GM18511 (cell line): ENCODE data around the gene DDHD1.
A peak's percentile ranks its signal among the peaks of the same experiment; 100 is the strongest.
"Not testable (repeated sequence)": the region's sequence is repeated elsewhere in the genome, so short reads cannot be mapped to it uniquely, and the experiment has no call there.

Experiments
- ATAC-seq: cut with Tn5 transposase; IDR thresholded peaks from one replicate; pipeline ENCODE4 v1.9.1; 2021; ENCODE audit warnings: mild to moderate bottlenecking, moderate library complexity; ENCODE audit not compliant: unreplicated experiment

The DDHD1 gene

DNA sequence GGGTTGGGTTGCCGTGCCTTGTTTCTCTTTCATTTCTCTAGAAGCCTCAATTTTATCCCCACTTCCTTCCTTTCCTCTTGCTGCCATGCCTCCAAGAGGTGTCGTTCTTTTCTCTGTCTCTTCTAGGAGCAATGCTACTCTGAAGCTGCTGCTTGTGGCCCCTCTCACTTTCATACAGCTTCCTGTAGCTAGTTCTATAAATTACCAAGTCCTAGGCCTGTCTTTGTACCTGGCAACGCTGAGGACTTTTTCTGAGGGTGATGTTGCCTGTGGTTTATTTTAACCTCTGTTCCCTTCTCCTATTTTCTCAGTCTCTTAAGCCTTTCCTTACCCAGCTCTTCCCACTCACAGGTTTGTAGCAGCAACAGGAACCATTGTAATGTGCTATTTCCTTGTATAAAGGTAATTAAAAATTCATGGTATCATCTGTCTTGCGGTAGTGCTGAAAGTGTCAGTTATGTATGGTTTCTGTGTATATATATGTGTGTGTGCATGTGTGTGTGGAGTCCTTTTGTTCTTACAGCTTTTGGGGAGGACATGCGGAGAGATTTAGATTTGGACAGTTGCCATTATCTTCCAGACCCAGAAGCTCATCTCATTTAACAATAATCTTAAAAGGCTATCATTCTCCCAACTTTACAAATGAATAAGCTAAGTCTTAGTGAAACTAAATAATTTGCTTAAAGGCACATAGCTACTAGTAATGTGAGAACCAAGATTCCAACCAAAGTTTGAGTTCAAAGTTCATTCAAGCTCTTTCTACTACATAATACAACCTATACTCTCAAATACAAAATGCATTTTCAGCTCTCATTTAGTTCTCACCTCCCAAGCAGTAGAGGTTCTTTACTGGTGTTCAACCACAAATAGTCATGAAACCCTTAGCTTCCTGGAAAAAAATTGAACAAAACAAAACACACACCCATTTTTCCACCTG, 43.8 kb downstream of the DDHD1 start:
- ATAC-seq = peak; percentile 84

DNA sequence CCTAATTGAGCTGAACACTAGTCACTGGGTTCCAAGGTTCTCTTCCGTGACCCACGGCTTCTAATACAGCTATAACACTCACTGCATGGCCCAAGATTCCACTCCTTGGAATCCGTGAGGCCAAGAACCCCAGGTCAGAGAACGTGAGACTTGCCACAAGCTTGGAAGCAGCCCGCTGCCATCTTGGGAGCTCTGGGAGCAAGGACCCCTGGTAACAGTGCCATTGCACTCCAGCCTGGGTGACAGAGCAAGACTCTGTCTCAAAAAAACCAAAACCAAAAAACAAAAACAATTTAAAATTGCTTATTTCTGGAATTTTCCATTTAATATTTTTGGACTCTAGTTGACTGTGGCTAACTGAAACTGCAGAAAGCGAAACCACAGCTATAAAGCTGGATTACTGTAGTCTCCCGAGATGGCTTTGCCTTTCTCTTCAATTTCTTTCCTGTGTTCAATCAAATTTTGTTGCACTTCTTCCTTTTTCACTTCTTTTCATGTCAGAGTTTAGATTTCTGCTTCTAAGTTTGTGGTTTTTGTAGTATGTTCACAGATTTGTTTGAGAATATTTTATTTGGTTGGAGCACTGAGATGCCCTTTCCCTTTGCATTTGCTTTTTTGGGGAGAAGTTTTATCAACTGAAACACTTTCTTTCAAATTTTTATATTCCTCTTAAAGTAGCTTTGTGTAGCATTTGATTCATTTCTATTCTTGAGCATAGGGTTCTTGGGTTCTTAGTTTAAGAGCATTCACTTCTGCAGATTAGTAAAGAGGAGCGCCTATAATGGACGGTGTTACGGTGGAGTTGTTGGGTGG, 44.6 kb downstream of the DDHD1 start:
- ATAC-seq = peak; percentile 30

DNA sequence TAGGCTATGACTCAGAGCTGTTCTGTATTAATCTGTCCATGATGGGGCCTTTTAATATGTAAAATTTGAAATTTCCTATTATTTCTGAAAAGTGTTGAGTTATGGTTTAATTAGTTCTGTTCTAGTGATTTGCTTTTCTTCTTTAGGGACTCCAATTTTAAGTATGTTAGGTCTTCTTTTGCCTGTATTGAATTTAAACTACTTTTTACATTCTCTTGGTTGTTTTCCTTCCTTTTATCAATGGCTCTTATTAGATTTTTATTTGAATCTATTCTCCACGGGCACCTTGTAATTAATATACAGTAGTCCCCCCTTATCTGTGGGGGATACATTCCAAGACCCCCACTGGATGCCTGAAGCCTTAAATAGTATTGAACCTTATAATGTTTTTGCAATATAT, 46.4 kb downstream of the DDHD1 start:
- ATAC-seq = no peak

DNA sequence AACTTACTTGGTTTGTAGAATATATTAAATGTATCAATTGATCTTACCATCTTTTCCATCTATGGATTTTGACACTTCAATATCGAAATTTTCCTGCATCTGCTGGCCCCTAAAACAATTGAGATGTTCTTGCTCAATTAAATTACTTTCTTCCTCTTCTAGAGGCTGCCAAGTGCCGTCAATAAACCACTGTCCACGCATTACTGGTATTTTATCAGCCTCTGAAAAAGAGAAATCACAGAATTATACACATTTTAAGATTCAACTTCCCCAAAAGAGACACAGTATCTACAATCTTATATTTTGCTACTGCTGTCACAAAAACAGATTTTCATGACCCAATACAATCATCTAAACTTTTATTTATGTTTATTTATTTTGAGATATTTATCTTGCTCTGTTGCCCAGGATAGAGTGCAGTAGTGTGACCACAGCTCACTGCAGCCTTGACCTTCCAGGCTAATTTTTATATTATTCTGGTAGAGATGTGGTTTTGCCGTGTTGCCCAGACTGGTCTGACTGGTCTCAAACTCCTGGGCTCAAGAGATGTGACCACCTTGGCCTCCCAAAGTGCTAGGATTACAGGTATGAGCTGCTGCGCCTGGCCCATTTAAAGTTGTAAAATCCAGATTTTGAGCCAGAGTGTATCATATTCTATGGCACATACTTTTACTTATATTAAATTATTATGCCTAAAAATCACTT, 49.3 kb downstream of the DDHD1 start:
- ATAC-seq = no peak

DNA sequence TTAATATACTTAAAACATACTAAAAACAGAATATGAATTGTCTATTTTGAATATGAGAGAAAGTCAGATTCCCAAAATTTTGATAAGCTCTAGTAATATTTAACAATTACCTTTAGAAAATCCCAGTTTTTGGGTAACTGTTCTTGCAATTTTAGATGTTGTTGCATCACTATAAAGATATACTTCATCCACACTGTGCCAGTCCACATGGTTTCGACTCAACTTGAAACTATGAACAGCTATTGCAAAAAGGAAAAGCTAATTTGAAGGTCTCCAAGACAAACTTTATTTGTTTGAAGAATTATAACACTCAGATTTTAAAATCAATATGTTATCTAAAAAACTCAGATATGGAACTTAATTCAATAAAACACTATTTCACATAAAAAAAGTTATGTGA, 59.9 kb downstream of the DDHD1 start:
- no peak for ATAC-seq

DNA sequence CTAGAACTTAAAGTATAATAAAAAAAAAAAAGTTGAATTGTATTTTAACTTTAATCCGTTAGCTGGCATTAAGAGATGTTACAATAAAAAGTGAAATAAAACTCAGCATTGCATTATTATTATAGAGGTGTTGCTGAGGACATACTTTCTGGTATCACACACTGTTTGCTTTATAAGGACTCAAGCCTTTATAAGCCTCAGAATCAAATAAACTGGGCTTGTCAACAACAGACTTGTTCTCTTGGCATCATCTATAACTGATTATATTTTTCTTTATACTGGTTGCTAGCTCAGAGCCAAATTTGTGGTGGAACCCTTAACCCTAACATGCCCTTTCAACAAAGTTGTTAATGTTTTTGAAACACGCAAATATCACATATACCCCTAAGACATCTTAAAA, 62.3 kb downstream of the DDHD1 start:
- no peak for ATAC-seq

- ATAC-seq = not testable (repeated sequence)
Measured at GRCh38 chr14:53084954-53085353, 68.2 kb downstream of the DDHD1 start.

GRCh38 chr14:53064475-53064874, 88.6 kb downstream of the DDHD1 start:
- no peak for ATAC-seq

- ATAC-seq = no peak
Measured at GRCh38 chr14:53062856-53063255, 90.3 kb downstream of the DDHD1 start.

- ATAC-seq = no peak
Measured at GRCh38 chr14:53060046-53060445, 93.1 kb downstream of the DDHD1 start.

GRCh38 chr14:53055003-53055402, 98.1 kb downstream of the DDHD1 start:
- ATAC-seq = peak; percentile 67

DNA sequence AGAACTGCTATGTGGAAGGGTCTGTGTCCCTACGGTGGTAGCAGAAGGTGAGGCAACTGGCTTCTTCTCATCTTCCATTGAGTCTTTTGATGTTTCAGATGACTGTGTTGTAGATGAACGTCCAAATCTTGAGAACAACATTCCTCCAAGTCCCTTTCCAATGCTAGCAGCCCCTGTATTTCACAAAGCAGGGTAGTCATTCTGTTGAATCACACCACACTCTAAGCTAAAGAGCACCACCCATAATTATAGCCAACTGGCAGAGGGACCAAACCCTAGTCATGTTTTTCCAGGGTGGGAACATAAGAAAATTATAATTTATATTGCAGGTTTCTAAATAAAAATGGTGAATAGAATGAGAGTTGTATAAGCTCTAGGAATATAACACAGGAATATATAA, 98.7 kb downstream of the DDHD1 start:
- no peak for ATAC-seq

DNA sequence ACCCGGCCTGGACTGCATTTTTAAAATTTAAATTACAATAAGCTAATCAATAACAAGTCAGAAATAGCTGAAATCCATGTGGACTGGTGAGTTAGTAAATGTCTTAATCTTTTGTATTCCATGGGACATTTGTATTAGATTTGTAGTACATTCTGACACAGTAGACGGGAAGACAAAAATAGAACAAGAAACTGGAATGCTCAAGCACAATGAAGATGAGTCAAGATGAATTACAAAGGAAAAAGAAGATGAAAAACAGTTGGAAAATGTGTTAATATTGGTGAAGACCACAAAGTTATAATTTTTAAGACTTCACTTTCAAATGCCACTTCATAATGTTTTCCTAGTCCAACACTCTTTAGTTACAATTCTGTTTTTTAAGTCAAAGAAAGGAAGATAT, 104.5 kb downstream of the DDHD1 start:
- no peak for ATAC-seq

DNA sequence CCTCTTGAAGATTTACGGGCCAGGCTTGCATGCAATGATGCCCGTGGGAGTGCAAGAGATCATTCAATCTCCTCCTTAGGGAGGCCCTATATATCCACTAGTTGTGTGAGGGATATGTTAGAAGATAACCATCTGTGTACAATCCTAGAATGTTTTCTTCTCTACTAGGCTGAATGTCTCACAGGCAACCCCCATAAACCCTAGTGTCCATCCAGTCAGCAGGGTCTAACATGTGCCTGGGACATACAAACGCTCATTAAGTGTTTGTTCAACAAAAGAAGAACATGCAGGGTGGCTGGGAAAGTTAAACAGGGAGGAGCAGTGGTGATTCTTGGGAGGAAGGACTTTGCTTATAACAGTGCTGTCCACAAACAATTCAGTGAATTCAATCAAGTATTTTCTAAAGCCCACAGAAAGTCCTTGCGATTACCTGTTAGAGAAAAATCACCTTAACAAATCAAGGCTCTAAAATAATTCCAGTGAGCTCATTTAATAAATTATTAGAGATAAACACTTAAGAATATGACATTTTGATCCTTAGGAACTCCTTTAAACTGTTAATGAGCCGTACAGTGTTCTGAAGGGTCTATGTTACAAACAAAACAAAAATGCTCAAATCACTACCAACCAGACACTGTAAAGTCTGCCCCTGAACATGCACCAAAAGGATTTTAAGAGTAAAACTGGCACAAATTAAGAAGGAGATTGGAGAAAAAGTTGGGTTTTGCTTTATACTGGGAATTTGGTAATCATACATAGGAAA, 105.6 kb downstream of the DDHD1 start:
- no peak for ATAC-seq

- ATAC-seq = no peak
Measured at GRCh38 chr14:53044486-53044885, 108.6 kb downstream of the DDHD1 start.

DNA sequence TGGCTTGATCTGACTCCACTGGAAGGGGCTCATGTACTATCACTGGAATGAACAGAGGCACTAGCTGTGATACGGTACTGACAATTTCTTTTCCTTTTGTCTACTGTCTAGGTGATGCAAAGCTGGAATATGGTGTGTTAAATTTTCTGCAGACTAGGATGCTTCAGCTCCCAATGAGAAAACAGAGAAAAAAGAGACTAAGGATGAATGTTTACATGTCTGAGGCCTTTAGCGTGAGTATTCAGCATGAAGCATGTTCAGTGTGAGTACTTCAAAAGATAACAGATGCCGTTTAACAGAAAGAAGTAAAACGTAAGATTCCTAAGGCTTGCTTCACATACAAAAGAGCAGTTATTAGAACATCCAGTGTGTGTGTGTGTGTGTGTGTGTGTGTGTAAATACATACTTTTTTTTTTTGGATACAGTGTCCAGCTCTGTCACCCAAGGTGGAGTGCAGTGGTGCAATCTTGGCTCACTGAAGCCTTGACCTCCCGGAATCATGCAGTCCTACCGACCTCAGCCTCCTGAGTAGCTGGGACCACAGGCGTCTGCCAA, 110.0 kb downstream of the DDHD1 start:
- no peak for ATAC-seq

DNA sequence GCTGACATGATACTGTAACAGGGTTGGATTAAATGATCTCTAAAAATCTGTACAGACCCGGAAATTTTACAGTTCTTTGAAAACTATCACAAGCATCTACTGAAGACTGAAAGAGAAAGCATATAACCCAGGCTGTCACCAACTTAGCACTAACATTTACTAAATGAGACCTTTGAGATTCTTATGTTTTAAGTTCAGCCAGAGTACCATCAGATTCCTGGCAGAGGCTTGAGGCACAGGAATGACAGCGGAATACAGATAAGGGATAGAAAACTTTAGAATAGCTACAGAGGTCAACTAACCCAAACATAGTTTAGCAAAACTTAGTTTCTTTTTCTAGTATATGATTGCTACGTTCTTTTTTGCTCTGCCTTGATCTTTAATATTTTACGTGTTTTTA, 110.6 kb downstream of the DDHD1 start:
- ATAC-seq = no peak

- no peak for ATAC-seq
Measured at GRCh38 chr14:53041067-53041466, 112.1 kb downstream of the DDHD1 start.

DNA sequence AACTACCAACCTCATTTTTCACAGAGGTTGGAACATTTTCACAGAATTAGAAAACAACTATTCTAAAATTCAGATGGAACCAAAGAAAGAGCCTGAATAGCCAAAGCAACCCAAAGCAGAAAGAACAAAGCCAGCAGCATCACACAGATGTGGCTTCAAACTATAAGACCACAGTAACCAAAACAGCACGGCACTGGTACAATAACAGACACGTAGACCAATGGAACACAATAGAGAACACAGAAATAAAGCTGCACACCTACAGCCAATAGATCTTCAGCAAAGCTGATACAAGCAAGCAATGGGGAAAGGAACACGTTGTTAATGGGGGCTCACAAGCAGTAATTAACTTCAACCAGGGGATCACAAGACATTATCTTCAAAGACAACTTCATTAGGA, 114.5 kb downstream of the DDHD1 start:
- ATAC-seq = no peak

DNA sequence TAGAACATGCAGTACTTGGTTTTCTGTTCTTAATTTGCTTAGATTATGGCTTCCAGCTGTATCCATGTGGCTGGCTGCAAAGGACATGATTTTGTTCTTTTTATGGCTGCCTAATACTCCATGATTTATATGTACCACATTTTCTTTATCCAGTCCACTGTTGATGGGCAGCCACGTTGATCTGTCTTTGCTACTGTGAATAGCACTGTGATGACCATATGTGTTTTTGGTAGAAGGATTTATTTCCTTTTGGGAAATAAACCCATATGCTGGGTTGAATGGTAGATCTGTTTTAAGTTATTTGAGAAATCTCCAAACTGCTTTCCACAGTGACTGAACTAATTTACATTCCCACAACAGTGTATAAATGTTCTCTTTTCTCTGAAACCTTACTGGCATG, 116.1 kb downstream of the DDHD1 start:
- no peak for ATAC-seq
